IMR-90 (cell line): ENCODE data around the gene SERINC3.

Source experiments
- CEBPB ChIP-seq: IDR thresholded peaks from 2 replicates; pipeline ENCODE4 v1.6.1; 2012; ENCODE audit warnings: low read depth, low read length, improper control_type of control experiment
- CTCF ChIP-seq: conservative IDR thresholded peaks from 2 replicates; pipeline ENCODE4 v1.5.1; 2012; ENCODE audit warnings: mild to moderate bottlenecking, low read depth, low read length, improper control_type of control experiment
- FOS ChIP-seq: fragments of 150-350 bp; IDR thresholded peaks from 2 replicates; pipeline ENCODE4 v1.6.1; 2016; ENCODE audit warnings: low read depth, low read length
- MAFK ChIP-seq: IDR thresholded peaks from 2 replicates; pipeline ENCODE4 v1.6.1; 2012; ENCODE audit warnings: low read depth, low read length, improper control_type of control experiment
- POLR2A ChIP-seq: IDR thresholded peaks from 2 replicates; pipeline ENCODE4 v1.6.1; 2012; ENCODE audit warnings: mild to moderate bottlenecking, low read depth, low read length
- RCOR1 ChIP-seq: IDR thresholded peaks from 2 replicates; pipeline ENCODE4 v1.6.1; 2012; ENCODE audit warnings: mild to moderate bottlenecking, low read length, improper control_type of control experiment; ENCODE audit not compliant: insufficient replicate concordance
- RFX5 ChIP-seq: IDR thresholded peaks from 2 replicates; pipeline ENCODE4 v1.8.0; 2012; ENCODE audit warnings: low read depth, mild to moderate bottlenecking, low read length, moderate library complexity
- SMC3 ChIP-seq: fragments of 150-350 bp; IDR thresholded peaks from 2 replicates; pipeline ENCODE4 v1.6.1; 2016; ENCODE audit warnings: low read depth, mild to moderate bottlenecking, antibody characterized with exemption, low read length, moderate library complexity
- TF ChIP-seq, protein P1 (sequence below): fragments of 150-350 bp; IDR thresholded peaks from 2 replicates; pipeline ENCODE4 v1.6.1; 2017; ENCODE audit warnings: mild to moderate bottlenecking, antibody characterized with exemption, low read length, low read depth

- TF ChIP-seq CTCF = no peak
- no peak for TF ChIP-seq RCOR1
- no peak for TF ChIP-seq MAFK
- TF ChIP-seq RFX5 = no peak
- TF ChIP-seq, protein P1, sequence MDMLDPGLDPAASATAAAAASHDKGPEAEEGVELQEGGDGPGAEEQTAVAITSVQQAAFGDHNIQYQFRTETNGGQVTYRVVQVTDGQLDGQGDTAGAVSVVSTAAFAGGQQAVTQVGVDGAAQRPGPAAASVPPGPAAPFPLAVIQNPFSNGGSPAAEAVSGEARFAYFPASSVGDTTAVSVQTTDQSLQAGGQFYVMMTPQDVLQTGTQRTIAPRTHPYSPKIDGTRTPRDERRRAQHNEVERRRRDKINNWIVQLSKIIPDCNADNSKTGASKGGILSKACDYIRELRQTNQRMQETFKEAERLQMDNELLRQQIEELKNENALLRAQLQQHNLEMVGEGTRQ = no peak
- no peak for TF ChIP-seq CEBPB
- no peak for TF ChIP-seq POLR2A
- TF ChIP-seq SMC3 = no peak
- no peak for TF ChIP-seq FOS
Observed at GRCh38 chr20:44455126-44455525, 66.7 kb downstream of the SERINC3 start.
